GM19452 (cell line): ENCODE measurements around the gene WDR86.

ENCODE experiments used
- ATAC-seq: cut with Tn5 transposase; IDR thresholded peaks from one replicate; pipeline ENCODE4 v1.9.1; 2021; ENCODE audit not compliant: unreplicated experiment

Gene WDR86

GRCh38 chr7:151380199-151381097 lies 29.4 kb downstream of the WDR86 start:
- no peak for ATAC-seq

GRCh38 chr7:151379534-151380198 lies 30.2 kb downstream of the WDR86 start:
- ATAC-seq = no peak

- ATAC-seq = no peak
These were observed 30.7 kb downstream of the WDR86 start for GRCh38 chr7:151379193-151379520.

- ATAC-seq = no peak
These were observed 31.2 kb downstream of the WDR86 start for GRCh38 chr7:151378496-151379192.

- no peak for ATAC-seq
These were observed 31.8 kb downstream of the WDR86 start for GRCh38 chr7:151378011-151378410.

- ATAC-seq = no peak
These were observed 32.4 kb downstream of the WDR86 start for GRCh38 chr7:151377406-151377805.

- no peak for ATAC-seq
These were observed 33.5 kb downstream of the WDR86 start for GRCh38 chr7:151376218-151376902.

GRCh38 chr7:151375530-151376217 lies 34.2 kb downstream of the WDR86 start:
- no peak for ATAC-seq

GRCh38 chr7:151374726-151375125 lies 35.1 kb downstream of the WDR86 start:
- no peak for ATAC-seq

- no peak for ATAC-seq
These were observed 35.7 kb downstream of the WDR86 start for GRCh38 chr7:151374139-151374538.

- no peak for ATAC-seq
These were observed 36.2 kb downstream of the WDR86 start for GRCh38 chr7:151373599-151373998.

- ATAC-seq = no peak
These were observed 37.1 kb downstream of the WDR86 start for GRCh38 chr7:151372612-151373265.

- ATAC-seq = no peak
These were observed 38.6 kb downstream of the WDR86 start for GRCh38 chr7:151371266-151371665.

- peak; percentile 94 for ATAC-seq
These were observed 41.7 kb downstream of the WDR86 start for GRCh38 chr7:151368136-151368571.

GRCh38 chr7:151367284-151367683 lies 42.6 kb downstream of the WDR86 start:
- ATAC-seq = no peak

GRCh38 chr7:151366880-151367222 lies 43.0 kb downstream of the WDR86 start:
- ATAC-seq = no peak

GRCh38 chr7:151366166-151366879 lies 43.5 kb downstream of the WDR86 start:
- no peak for ATAC-seq

- ATAC-seq = no peak
These were observed 46.7 kb downstream of the WDR86 start for GRCh38 chr7:151363182-151363581.

GRCh38 chr7:151361193-151361959 lies 48.5 kb downstream of the WDR86 start:
- no peak for ATAC-seq
